Activated naive CD4-positive, alpha-beta T cell treated with anti-CD3 and anti-CD28 coated beads, Interleukin-2, amount 50 U/mL, for 16 hours (primary cell): ENCODE results near the gene AFDN.

Experiments used
- DNase-seq: peaks from one replicate; pipeline ENCODE4 v3.0.0-alpha.2; 2020

AFDN gene

DNA sequence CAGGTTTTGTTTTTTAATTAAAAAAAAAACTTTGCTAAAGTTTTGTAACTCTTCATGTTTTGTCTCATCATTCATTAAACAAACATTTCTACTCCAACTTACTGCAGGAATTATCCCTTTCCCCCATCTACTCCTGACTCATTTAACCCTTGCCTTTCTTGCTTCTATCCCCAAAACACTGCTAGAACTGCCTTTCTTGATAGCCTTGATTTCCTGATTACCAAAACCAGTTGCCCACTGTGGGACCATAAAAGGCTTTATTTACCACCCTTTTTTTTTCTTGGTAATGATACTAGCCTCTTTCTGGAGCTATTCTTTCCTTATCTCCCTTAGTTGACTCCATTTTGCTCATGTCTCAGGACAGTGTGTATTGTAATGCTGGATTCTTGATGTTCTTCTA lies 15.3 kb downstream of the AFDN start:
- DNase-seq: no peak

DNA sequence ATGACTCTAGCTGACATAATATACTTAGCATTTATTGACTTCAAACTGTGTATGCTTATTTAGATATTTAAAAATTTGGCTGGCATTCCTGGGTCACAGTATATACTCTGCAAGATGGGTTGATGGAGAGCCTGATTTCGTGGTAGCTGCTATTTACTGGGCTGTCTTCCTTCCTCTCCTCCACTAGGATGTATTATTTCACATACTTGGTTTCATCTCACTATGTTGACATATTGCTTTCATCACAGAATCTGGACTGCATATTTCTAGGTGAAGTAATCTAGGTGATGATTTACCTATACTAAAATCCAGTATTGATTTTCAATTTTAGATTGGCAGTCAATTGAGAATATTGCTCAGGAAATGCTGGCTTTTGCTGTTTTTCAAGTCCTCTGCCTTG lies 15.7 kb downstream of the AFDN start:
- DNase-seq: no peak

DNA sequence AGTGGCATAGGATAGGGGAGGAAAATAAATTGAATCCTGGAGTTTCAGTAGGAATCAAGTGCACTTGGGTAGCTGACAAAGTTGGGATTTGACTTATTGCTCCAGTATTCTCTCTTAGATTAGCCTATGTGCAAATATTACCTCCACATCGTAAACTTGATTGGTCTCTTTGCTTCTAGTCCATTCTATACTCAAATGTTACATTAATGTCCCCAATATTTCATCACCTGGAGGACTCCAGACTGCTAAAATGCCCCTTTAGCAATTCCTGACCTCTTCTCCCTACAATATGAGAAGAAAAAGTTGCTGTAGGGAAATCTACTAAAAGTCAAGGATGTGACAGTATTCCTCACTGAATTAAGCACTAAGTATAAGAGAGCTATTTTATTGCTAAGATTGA lies 16.3 kb downstream of the AFDN start:
- no peak for DNase-seq

GRCh38 chr6:167845856-167846255 lies 19.1 kb downstream of the AFDN start:
- DNase-seq: no peak

GRCh38 chr6:167846997-167847606 lies 20.4 kb downstream of the AFDN start:
- DNase-seq: no peak

GRCh38 chr6:167847936-167848335 lies 21.2 kb downstream of the AFDN start:
- no peak for DNase-seq

- no peak for DNase-seq
Measured at GRCh38 chr6:167848783-167849182, 22.1 kb downstream of the AFDN start.

DNA sequence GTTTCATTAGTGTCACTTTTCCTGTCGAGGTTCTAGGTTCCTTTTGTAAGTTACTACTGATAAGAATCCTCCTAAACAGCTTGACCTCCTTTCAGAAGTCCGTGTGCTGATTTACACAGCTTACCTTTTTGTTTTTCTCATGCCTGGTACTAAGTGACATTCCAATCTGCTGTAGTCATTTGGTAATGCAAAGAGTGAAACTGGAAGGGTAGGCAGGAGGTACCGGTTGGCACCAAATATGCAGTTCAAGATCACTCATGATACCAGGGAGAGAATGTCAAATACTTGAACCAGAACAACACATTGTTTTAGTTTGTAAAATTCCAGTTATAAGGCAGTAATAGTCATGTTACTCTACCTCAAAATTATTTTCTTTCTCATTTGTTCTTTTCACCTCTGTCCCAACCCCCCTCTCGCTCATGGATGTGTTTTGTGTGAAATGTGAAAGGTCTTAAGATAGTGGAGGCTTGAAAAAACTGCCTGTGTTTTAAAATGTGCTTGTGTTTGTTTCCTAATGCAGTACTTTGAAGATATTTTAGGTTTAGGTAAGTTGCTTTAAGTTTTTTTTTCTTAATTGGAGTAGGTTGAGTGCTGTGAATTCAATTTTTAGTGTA lies 23.2 kb downstream of the AFDN start:
- DNase-seq: no peak

DNA sequence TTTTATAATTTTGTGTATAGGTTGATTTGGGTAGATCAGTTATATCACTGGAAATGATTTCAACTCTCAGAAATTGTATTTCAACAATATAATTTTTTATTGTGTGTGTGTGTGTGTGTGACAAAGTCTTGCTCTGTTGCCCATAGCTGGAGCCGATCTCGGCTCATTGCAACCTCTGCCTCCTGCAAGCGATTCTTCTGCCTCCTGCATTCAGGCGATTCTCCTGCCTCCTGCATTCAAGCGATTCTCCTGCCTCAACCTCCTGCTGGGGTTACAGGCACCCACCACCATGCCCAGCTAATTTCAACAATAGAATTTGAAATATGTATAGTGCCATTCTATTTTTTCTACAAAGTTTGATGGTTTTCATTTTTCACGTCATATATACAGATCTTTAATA lies 24.1 kb downstream of the AFDN start:
- no peak for DNase-seq

GRCh38 chr6:167851370-167851952 lies 24.8 kb downstream of the AFDN start:
- DNase-seq: no peak

GRCh38 chr6:167855825-167856425 lies 29.2 kb downstream of the AFDN start:
- no peak for DNase-seq

GRCh38 chr6:167856474-167856873 lies 29.8 kb downstream of the AFDN start:
- DNase-seq: no peak

DNA sequence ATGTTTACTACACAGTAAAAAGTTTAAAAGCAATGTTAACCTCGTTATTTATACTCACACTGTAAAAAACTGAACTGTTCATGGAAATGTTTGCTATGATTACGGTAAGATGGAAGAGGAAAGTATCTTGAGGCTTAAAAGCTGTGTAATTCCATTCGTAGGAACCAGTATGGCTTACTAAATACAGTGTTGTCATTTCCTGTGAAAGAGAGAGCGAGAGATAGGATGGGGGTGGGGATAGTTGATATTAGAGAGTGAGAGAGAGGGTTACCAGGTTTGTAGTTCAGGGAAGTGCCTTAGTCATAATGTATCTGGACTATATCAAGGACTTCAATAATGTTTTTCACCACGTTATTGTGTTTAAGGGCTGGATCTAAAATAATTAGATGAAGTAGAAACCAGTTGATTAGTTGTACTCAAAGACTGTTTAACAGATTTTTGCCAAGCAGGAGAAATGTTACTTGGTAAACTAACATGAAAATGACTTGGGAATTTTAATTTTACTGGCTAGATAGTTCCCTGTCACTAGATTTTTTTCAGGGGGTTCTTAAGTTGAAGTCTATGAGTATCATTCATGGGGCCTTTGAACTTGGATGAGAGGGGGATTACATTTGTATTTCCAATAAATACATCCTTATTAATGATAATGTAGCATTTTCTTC lies 30.4 kb downstream of the AFDN start:
- no peak for DNase-seq

GRCh38 chr6:167858086-167858591 lies 31.4 kb downstream of the AFDN start:
- DNase-seq: no peak

DNA sequence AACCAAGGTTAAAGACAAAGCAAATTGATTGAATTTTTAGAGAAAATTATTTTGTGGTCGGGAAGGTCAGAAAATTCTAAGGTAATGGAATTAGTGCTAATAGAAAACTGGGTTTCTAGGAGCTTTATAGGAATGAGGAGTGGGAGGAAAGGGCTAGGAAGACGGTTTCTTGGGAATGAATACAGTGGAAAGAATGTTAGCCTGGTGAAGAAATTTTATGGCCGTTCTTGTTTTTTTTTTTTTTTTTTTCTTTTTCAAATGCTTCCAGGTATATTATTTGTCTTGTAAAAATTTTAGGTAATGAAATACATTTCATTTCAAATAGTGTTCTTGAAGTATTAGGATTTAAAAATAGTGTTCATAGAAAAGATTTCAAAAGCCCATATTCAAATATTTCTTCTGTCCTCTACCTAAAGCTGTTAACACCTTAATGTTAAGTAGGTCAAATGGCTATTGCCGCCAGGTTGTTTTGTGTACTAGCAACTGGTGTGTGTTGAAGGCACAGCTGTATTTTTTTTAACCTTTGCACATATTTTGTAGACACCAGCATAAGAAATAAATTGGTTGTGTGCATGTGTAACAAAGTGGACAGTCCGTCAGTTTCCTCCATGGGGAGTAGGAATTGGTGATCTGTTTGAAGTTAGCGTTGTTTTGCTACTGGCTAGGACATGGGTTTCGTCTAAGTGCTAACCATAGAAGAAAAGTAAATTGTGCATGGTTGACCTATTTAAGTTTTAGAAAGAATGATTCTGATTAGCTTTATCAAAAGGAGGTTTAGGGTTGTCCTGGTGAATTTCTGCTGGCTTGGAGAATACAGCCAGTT lies 32.3 kb downstream of the AFDN start:
- DNase-seq: no peak

DNA sequence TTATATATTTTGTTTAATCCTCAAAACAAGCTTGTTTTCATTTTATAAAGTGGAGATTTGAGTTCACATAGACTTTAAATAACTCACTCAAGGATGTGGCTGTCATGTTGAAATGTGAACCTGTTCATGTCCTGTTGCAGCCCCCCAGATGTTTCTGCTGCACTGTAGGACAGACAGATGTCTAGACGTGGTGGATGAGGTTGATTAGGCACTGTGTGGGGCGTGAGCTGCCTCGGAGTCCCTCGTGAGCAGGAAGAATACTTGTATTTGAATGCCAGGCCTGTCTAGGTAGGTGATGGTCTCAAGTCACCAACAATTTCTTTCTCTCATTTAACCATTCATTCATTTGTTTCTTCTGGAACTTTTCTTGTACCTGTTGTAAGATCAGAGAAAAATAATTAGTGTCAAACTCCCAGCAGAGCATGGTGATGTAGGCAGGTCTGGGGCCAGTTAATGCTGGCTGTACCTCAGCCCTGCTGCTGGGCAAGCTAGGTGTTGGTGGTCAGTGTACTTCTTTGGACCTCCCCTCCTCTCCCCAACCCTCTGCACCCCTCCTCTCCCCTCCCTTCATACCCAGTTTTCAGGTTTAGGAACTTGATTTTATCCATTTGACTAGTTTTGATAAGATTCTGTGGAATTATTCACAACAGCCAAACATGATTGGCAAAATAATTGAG lies 34.0 kb downstream of the AFDN start:
- DNase-seq: no peak

DNA sequence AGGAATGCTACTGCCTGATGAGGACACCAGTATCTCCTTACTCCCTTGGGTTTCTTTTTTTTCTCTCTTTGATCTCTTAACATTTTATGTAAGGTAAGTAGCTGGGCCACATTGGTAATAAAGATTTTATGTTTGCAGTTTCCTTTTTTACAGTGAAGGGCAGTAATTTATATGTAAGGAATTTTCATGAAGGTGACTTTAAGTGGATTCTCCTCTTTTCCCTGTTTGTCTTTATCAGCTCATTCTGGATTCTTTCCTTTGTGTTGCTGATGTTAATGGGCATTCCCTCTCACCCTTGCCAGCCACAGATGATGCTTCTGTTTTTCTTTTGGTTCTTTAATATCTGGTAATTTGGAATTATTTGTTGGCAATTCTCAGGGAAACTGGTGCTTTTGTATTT lies 34.7 kb downstream of the AFDN start:
- no peak for DNase-seq

DNA sequence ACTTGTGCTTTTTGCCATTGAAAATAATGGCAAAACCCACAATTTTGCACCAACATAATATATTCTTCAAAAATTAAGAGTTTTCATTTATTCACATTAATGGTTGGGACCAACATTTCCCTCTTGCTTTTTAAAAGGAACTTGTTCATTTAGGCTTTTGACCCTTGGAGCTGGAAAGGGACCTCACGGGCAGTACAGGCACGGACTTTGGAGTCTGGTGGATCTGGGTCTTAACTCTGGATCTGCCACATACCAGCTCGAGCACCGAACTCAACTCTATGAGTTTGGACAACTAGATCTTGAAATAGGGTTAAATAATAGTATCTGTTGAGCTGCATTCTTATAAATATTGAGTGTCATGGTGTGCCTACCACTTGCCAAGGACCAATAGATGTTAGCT lies 37.2 kb downstream of the AFDN start:
- no peak for DNase-seq

- no peak for DNase-seq
Measured at GRCh38 chr6:167866642-167867041, 39.9 kb downstream of the AFDN start.

- no peak for DNase-seq
Measured at GRCh38 chr6:167870321-167870720, 43.6 kb downstream of the AFDN start.

DNA sequence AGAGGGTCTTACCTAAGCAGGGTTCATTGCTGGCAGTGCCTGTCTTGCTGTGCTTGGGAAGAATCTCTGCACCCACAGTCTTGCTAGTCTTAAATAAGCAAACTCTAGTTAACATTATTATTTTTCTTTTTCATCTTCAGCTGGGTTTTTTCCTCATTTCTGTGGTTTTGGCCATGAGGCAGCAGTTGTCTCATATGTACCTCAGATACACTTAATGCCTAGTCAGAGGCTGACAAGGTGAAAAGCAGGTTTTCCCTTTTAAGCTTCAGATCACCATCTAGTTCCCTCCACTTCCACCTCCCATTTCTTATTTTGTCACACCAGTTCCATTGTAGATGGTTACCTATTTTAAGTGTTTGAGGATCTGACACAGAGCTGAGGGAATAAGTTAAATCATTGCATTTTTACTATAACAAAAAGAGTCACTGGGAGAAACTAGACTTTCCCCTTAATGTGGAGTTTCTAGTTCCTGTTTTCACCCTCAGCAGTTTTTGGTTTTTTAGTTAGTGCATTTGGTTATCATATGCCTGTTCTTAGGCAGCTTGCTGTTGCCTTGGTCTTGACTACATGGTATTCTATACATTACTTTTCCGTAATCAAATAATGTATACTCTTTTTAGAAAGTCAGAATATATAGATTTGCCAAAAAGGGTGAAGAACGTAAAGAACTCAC lies 46.0 kb downstream of the AFDN start:
- DNase-seq: no peak
